Adipocyte (in vitro differentiated cells): ENCODE results near the gene KDM4C.
A peak's percentile ranks its signal among the peaks of the same experiment; 100 is the strongest.
"Not testable (repeated sequence)": the region's sequence is repeated elsewhere in the genome, so short reads cannot be mapped to it uniquely, and the experiment has no call there.

Source experiments
- DNase-seq: peaks from one replicate; pipeline ENCODE4 v3.0.0-alpha.2; 2015; ENCODE audit warnings: low read depth
- H3K27me3 ChIP-seq: replicated peaks from 2 replicates; pipeline ENCODE4 v1.7.0; 2013; ENCODE audit warnings: mild to moderate bottlenecking, low read length, moderate library complexity; ENCODE audit not compliant: control insufficient read depth, insufficient read depth
- H3K36me3 ChIP-seq: 2 replicates; pipeline ENCODE4 v1.7.0; 2013; ENCODE audit warnings: low read length, mild to moderate bottlenecking, moderate library complexity; ENCODE audit not compliant: control insufficient read depth, insufficient read depth, severe bottlenecking
- H3K4me1 ChIP-seq: 2 replicates; pipeline ENCODE4 v1.7.0; 2013; ENCODE audit warnings: mild to moderate bottlenecking, low read length, moderate library complexity; ENCODE audit not compliant: control insufficient read depth, insufficient read depth
- H3K4me3 ChIP-seq: 2 replicates; pipeline ENCODE4 v1.7.0; 2013; ENCODE audit warnings: mild to moderate bottlenecking, low read length, moderate library complexity
- H3K9ac ChIP-seq: 2 replicates; pipeline ENCODE4 v1.7.0; 2013; ENCODE audit warnings: mild to moderate bottlenecking, low read length, moderate library complexity
- H3K9me3 ChIP-seq: 2 replicates; pipeline ENCODE4 v1.7.0; 2013; ENCODE audit warnings: mild to moderate bottlenecking, low read length, moderate library complexity; ENCODE audit not compliant: control insufficient read depth

The KDM4C gene

GRCh38 chr9:6757456-6758247 is at the start of gene KDM4C:
KDM4C (plus strand) TSS chr9:6757973; CDS start chr9:6792989, 35,016 bp downstream.
- peak within 1 kb of the TSS; percentile 91 for H3K9ac ChIP-seq
- peaks cover 11% of the 10 kb centered on the region for H3K4me1 ChIP-seq
- H3K36me3 ChIP-seq = no peaks in the 10 kb centered on the region
- H3K9me3 ChIP-seq = no peaks in the 10 kb centered on the region
- peak within 1 kb of the TSS; percentile 89 for H3K4me3 ChIP-seq
- DNase-seq = peak; percentile 98
- H3K27me3 ChIP-seq = no peaks in the 10 kb centered on the region

GRCh38 chr9:6708732-6709131 is 49.0 kb upstream of the KDM4C start:
- DNase-seq = no peak
- Histone ChIP-seq H3K4me3 (no peak overlapping the region), H3K4me1 (peaks cover 5% of the 10 kb centered on the region), H3K9me3 (no peaks in the 10 kb centered on the region), H3K9ac (no peak overlapping the region), H3K36me3 (no peaks in the 10 kb centered on the region), H3K27me3 (no peaks in the 10 kb centered on the region)

DNA sequence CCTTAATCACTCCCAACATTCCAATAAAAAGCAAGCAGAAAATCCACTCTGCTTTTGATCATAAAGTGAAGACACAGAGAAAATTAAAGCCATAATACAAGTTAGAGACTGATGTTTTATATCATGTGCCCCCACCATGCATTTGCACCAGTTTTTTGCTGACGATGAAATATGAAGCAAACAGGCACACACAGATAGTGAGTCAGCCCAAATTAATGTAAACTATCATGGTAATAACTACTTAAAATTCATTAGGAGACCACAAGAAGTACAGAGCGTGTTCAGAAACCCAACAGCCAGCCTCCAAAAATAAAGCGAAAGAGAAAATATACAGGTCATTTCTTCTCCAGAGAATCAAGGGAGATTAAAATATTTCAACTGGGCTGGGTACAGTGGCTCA is 46.4 kb upstream of the KDM4C start:
- no peak overlapping the region for H3K9ac ChIP-seq
- no peaks in the 10 kb centered on the region for H3K4me1 ChIP-seq
- no peak overlapping the region for H3K4me3 ChIP-seq
- no peaks in the 10 kb centered on the region for H3K36me3 ChIP-seq
- peaks cover 4% of the 10 kb centered on the region for H3K27me3 ChIP-seq
- peak; percentile 17 for DNase-seq
- H3K9me3 ChIP-seq = no peaks in the 10 kb centered on the region

- Histone ChIP-seq H3K27me3 (peaks cover 8% of the 10 kb centered on the region), H3K4me3 (no peak overlapping the region), H3K9me3 (no peaks in the 10 kb centered on the region), H3K9ac (no peak overlapping the region), H3K4me1 (no peaks in the 10 kb centered on the region), H3K36me3 (no peaks in the 10 kb centered on the region)
- DNase-seq = no peak
Observed at GRCh38 chr9:6712041-6712440, 45.7 kb upstream of the KDM4C start.

GRCh38 chr9:6714176-6714575 is 43.6 kb upstream of the KDM4C start:
- Histone ChIP-seq H3K36me3 (no peaks in the 10 kb centered on the region), H3K9ac (no peak overlapping the region), H3K27me3 (peaks cover 8% of the 10 kb centered on the region), H3K4me3 (no peak overlapping the region), H3K4me1 (no peaks in the 10 kb centered on the region), H3K9me3 (no peaks in the 10 kb centered on the region)
- DNase-seq = no peak

DNA sequence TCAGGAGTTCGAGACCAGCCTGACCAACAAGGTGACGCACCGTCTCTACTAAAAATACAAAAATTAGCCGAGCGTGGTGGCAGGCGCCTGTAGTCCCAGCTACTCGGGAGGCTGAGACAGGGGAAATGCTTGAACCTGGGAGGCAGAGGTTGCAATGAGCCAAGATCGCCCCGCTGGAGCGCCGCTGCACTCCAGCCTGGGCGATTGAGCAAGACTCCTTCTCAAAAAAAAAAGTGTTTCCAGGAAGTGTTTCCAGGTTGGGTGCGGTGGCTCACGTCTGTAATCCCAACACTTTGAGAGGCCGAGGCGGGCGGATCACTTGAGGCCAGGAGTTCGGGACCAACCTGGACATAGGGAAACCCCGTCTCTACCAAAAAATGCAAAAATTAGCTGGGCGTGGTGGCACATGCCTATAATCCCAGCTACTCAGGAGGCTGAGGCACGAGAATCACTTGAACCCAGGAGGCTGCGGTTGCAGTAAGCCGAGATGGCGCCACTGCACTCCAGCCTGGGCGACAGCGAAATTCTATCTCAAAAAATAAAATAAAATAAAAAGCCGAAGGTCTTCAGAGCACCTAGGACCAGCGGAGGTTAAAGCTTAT is 42.5 kb upstream of the KDM4C start:
- H3K4me1 ChIP-seq, H3K9ac ChIP-seq, DNase-seq, H3K27me3 ChIP-seq, H3K9me3 ChIP-seq, H3K36me3 ChIP-seq: not testable (repeated sequence)
- peak overlapping the region; percentile 71 for H3K4me3 ChIP-seq

GRCh38 chr9:6715755-6716643 is 41.8 kb upstream of the KDM4C start:
- DNase-seq = no peak
- peak overlapping the region; percentile 71 for H3K4me3 ChIP-seq
- peak overlapping the region; percentile 30 for H3K9ac ChIP-seq
- H3K4me1 ChIP-seq = no peaks in the 10 kb centered on the region
- H3K36me3 ChIP-seq = no peaks in the 10 kb centered on the region
- peaks cover 8% of the 10 kb centered on the region for H3K27me3 ChIP-seq
- H3K9me3 ChIP-seq = no peaks in the 10 kb centered on the region

DNA sequence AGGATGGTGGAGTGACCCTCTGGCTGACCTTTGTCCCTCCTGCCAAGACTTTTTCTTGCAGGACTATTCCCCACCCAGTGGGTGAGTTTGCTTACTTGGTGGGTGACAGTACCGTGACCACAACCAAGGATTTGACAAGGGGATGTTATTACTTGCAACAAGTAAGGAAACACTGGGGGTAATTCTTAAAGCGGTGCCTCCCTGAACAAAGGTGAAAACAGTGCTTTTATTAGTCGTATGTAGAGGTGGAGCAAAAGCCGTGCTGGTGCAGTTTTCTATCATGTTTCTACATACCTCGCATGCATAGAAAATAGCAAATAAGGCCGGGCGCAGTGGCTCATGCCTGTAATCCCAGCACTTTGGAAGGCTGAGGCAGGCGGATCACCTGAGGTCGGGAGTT is 41.0 kb upstream of the KDM4C start:
- DNase-seq = no peak
- H3K27me3 ChIP-seq = peaks cover 8% of the 10 kb centered on the region
- H3K4me1 ChIP-seq = no peaks in the 10 kb centered on the region
- no peaks in the 10 kb centered on the region for H3K9me3 ChIP-seq
- no peaks in the 10 kb centered on the region for H3K36me3 ChIP-seq
- no peak overlapping the region for H3K9ac ChIP-seq
- no peak overlapping the region for H3K4me3 ChIP-seq

DNA sequence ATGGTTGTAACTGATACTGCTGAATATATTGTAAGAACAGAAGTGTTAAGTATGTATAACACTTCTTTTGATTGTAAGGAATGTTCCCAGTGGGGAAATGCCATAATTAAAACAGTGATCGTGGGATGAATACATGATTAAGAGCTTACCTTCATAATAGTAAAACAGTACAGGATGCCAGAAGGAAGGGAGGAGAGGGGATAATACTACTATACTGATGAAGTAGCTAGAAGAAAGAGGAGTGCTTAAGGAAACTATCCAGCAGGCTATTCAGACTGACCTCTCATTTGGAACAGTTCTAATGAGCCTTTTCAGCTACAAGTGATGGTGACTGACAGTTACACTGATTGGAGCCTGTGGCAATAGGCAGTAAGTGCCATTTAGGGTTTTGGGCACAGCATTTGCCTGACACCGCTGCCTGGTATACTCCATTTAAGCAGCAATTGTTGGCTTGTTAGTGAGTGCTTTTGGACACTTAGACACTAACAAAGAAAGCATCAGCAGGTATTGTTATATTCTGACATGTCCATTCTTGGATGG is 33.8 kb upstream of the KDM4C start:
- no peaks in the 10 kb centered on the region for H3K36me3 ChIP-seq
- no peak for DNase-seq
- no peaks in the 10 kb centered on the region for H3K9me3 ChIP-seq
- H3K9ac ChIP-seq = no peak overlapping the region
- H3K27me3 ChIP-seq = peaks cover 3% of the 10 kb centered on the region
- no peak overlapping the region for H3K4me3 ChIP-seq
- H3K4me1 ChIP-seq = no peaks in the 10 kb centered on the region

- Histone ChIP-seq H3K36me3 (no peaks in the 10 kb centered on the region), H3K9ac (no peak overlapping the region), H3K4me1 (no peaks in the 10 kb centered on the region), H3K27me3 (peaks cover 4% of the 10 kb centered on the region), H3K4me3 (no peak overlapping the region), H3K9me3 (no peaks in the 10 kb centered on the region)
- DNase-seq = no peak
Observed at GRCh38 chr9:6733257-6733656, 24.5 kb upstream of the KDM4C start.

- DNase-seq = no peak
- peaks cover 4% of the 10 kb centered on the region for H3K27me3 ChIP-seq
- no peaks in the 10 kb centered on the region for H3K36me3 ChIP-seq
- H3K4me1 ChIP-seq = no peaks in the 10 kb centered on the region
- H3K9ac ChIP-seq = no peak overlapping the region
- no peaks in the 10 kb centered on the region for H3K9me3 ChIP-seq
- no peak overlapping the region for H3K4me3 ChIP-seq
Observed at GRCh38 chr9:6733831-6734230, 23.9 kb upstream of the KDM4C start.
